ENCODE measurements around the gene FCHSD2.

Gene FCHSD2

GRCh38 chr11:72886619-72887018, 255.5 kb downstream of the FCHSD2 start:
- TF ChIP-seq CTCF (IDR thresholded peaks at IDR 0.05), result no peak

GRCh38 chr11:72885749-72886609, 256.1 kb downstream of the FCHSD2 start:
- no peaks in the 10 kb centered on the region for H3K36me3 ChIP-seq (ENCODE audit: control insufficient read depth, insufficient read depth, low read length)
- no peaks in the 10 kb centered on the region for H3K4me1 ChIP-seq
- H3K27ac ChIP-seq, result no peak overlapping the region

More at GRCh38 chr11:72886619-72887018, 255.5 kb downstream of the FCHSD2 start:
- H3K4me3 ChIP-seq (ENCODE audit: low read depth, low read length), result no peak overlapping the region
- H3K4me2 ChIP-seq (ENCODE audit: low read length), result no peak overlapping the region
- no peak overlapping the region for H2AFZ ChIP-seq
- H3K27me3 ChIP-seq (ENCODE audit: control insufficient read depth, insufficient read depth, low read length), result no peaks in the 10 kb centered on the region
- H3K9ac ChIP-seq, result no peak overlapping the region
- no peaks in the 10 kb centered on the region for H3K36me3 ChIP-seq (ENCODE audit: control insufficient read depth, insufficient read depth, low read length)
- H3K4me1 ChIP-seq, result no peaks in the 10 kb centered on the region
- no peak overlapping the region for H3K27ac ChIP-seq
- H3K79me2 ChIP-seq, result no peaks in the 10 kb centered on the region
- no peaks in the 10 kb centered on the region for H3K9me3 ChIP-seq (ENCODE audit: control insufficient read depth, low read length)

GRCh38 chr11:72876147-72876546, 266.0 kb downstream of the FCHSD2 start:
- Histone ChIP-seq H3K4me3 (ENCODE audit: low read depth, low read length) (no peak overlapping the region), H3K27ac (no peak overlapping the region), H3K9ac (no peak overlapping the region), H2AFZ (no peak overlapping the region), H3K27me3 (ENCODE audit: control insufficient read depth, insufficient read depth, low read length) (no peaks in the 10 kb centered on the region), H3K9me3 (ENCODE audit: control insufficient read depth, low read length) (no peaks in the 10 kb centered on the region), H3K4me2 (ENCODE audit: low read length) (no peak overlapping the region), H3K4me1 (no peaks in the 10 kb centered on the region), H3K36me3 (ENCODE audit: control insufficient read depth, insufficient read depth, low read length) (no peaks in the 10 kb centered on the region), H3K79me2 (no peaks in the 10 kb centered on the region)
- TF ChIP-seq CTCF (IDR thresholded peaks at IDR 0.05), result no peak

More at GRCh38 chr11:72885749-72886609, 256.1 kb downstream of the FCHSD2 start:
- Histone ChIP-seq H3K9me3 (ENCODE audit: control insufficient read depth, low read length) (no peaks in the 10 kb centered on the region), H3K79me2 (no peaks in the 10 kb centered on the region), H3K4me2 (ENCODE audit: low read length) (no peak overlapping the region), H2AFZ (no peak overlapping the region), H3K27me3 (ENCODE audit: control insufficient read depth, insufficient read depth, low read length) (no peaks in the 10 kb centered on the region), H3K4me3 (ENCODE audit: low read depth, low read length) (no peak overlapping the region), H3K9ac (no peak overlapping the region)
- no peak for TF ChIP-seq CTCF (IDR thresholded peaks at IDR 0.05)

- Histone ChIP-seq H3K9me3 (ENCODE audit: control insufficient read depth, low read length) (no peaks in the 10 kb centered on the region), H2AFZ (no peak overlapping the region), H3K27ac (no peak overlapping the region), H3K79me2 (no peaks in the 10 kb centered on the region), H3K4me2 (ENCODE audit: low read length) (no peak overlapping the region), H3K36me3 (ENCODE audit: control insufficient read depth, insufficient read depth, low read length) (no peaks in the 10 kb centered on the region), H3K4me1 (no peaks in the 10 kb centered on the region), H3K4me3 (ENCODE audit: low read depth, low read length) (no peak overlapping the region), H3K27me3 (ENCODE audit: control insufficient read depth, insufficient read depth, low read length) (no peaks in the 10 kb centered on the region), H3K9ac (no peak overlapping the region)
- no peak for TF ChIP-seq CTCF (IDR thresholded peaks at IDR 0.05)
Measured at GRCh38 chr11:72875736-72876135, 266.4 kb downstream of the FCHSD2 start.

GRCh38 chr11:72872012-72872411, 270.1 kb downstream of the FCHSD2 start:
- no peaks in the 10 kb centered on the region for H3K36me3 ChIP-seq (ENCODE audit: control insufficient read depth, insufficient read depth, low read length)
- no peak overlapping the region for H3K27ac ChIP-seq
- H3K4me3 ChIP-seq (ENCODE audit: low read depth, low read length), result no peak overlapping the region
- H3K79me2 ChIP-seq, result no peaks in the 10 kb centered on the region
- H3K9me3 ChIP-seq (ENCODE audit: control insufficient read depth, low read length), result no peaks in the 10 kb centered on the region
- TF ChIP-seq CTCF (IDR thresholded peaks at IDR 0.05), result no peak
- no peak overlapping the region for H3K4me2 ChIP-seq (ENCODE audit: low read length)
- no peaks in the 10 kb centered on the region for H3K27me3 ChIP-seq (ENCODE audit: control insufficient read depth, insufficient read depth, low read length)
- H3K4me1 ChIP-seq, result no peaks in the 10 kb centered on the region
- H2AFZ ChIP-seq, result no peak overlapping the region
- no peak overlapping the region for H3K9ac ChIP-seq
